Omental fat pad (tissue), 4 donors: Measurements from ENCODE around the gene BBS7. TPM values are rescaled to one million over a fixed set of nuclear protein-coding genes. Genes with fewer than 3 reads are reported as not detected.

ENCODE experiments used
- ATAC-seq: fragments of 150-250 bp; one replicate; pipeline ENCODE4 v1.9.1; 2016; ENCODE audit warnings: mild to moderate bottlenecking, moderate library complexity; ENCODE audit not compliant: low FRiP score
- DNase-seq: peaks from one replicate; pipeline ENCODE4 v3.0.0-alpha.2; 2019; ENCODE audit warnings: low spot score
- total RNA-seq, 4 donors: library from RNA; depleted of rRNA; stranded (reverse); fragments of >200 nt; gene quantifications; one replicate each; pipeline ENCODE4 v1.1.0, GENCODE V29; 2016
- TF ChIP-seq, protein P1 (sequence below), 3 donors: fragments of 450-650 bp; IDR thresholded peaks; one replicate each; pipeline ENCODE4 v1.5.1; 2016 to 2017; ENCODE audit warnings: antibody characterized with exemption in 3 of 3, mild to moderate bottlenecking in 3 of 3, moderate library complexity in 2 of 3

The BBS7 gene
- total RNA-seq, 4 donors from 2014 or later, result 6.2 to 11.2 (median 10.0) TPM

DNA sequence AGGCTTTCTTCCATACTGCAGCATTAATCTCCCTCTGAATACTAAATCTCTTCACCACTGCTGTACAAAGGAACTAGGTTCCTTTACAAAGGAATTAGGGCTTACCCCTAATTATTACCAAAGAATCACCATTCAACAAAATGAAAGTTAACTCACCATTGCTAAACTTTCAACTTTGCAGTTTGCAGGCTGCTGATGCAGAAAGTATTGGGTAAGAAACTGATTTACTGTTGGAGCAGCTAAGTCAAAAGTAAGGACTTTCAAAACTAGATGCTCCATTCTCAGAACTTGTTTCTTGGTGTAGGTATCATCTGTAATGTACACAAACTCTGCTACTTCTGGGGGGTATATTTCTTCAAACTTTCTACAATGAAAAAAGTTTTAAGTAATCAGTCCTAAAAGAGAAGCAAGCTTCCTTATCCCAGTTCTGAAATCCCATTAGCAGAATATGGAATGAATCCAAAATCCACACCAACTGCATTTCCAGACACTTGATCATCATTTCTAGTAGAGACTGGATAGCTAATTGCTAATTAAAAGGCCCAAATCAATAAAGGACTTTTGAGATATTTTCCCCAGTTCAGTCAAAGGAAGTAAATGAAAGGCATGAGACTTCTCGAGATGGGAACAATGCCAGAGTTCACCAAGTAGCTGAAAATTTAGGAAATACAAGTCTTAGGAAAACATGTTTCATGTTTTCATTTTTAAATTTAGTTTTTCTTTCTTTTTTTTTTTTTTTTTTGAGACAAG is 50.9 kb downstream of the BBS7 start:
- no peak for DNase-seq
- TF ChIP-seq, protein P1, sequence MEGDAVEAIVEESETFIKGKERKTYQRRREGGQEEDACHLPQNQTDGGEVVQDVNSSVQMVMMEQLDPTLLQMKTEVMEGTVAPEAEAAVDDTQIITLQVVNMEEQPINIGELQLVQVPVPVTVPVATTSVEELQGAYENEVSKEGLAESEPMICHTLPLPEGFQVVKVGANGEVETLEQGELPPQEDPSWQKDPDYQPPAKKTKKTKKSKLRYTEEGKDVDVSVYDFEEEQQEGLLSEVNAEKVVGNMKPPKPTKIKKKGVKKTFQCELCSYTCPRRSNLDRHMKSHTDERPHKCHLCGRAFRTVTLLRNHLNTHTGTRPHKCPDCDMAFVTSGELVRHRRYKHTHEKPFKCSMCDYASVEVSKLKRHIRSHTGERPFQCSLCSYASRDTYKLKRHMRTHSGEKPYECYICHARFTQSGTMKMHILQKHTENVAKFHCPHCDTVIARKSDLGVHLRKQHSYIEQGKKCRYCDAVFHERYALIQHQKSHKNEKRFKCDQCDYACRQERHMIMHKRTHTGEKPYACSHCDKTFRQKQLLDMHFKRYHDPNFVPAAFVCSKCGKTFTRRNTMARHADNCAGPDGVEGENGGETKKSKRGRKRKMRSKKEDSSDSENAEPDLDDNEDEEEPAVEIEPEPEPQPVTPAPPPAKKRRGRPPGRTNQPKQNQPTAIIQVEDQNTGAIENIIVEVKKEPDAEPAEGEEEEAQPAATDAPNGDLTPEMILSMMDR (IDR thresholded peaks at IDR 0.05), result no peak
- no peak for ATAC-seq

DNA sequence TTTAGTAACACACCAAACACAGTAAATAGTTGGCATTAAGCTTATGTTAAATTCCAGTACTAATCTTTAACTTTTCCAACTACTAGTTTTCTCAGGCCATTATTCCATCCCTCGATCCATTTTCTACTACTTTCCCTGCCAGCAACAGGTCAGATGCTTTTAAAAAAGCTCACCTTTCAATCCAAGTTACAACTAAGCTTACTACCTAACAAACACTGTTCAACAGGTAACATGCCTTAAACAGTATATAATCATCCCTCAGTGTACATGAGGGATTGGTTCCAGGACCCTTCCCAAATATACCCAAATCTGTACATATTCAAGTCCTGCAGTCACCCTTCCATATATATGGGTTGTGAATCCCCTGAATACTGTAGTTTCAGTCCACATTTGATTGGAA is 52.1 kb downstream of the BBS7 start:
- no peak for ATAC-seq
- no peak for DNase-seq
- TF ChIP-seq, protein P1 (IDR thresholded peaks at IDR 0.05), result no peak

DNA sequence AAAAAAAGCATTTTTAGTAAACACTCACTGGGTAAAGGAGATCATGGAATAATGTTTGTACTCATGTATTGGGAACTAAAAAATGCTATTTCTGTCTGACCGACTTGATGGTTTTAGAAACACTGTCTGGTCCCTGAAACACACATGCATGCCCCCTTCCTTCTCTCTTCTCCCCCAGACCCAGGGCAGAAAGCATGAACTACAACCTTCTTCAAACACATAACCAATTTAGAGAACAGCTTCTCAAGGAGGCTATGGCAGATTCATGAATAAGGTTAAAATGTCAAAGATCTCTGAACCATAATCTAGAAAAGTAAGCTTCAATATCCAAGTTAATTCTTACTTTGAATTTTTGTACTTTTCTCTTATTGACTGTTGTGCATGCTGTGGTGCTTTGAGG is 52.6 kb downstream of the BBS7 start:
- TF ChIP-seq, protein P1 (IDR thresholded peaks at IDR 0.05), result no peak
- DNase-seq (no peak), ATAC-seq (no peak)

DNA sequence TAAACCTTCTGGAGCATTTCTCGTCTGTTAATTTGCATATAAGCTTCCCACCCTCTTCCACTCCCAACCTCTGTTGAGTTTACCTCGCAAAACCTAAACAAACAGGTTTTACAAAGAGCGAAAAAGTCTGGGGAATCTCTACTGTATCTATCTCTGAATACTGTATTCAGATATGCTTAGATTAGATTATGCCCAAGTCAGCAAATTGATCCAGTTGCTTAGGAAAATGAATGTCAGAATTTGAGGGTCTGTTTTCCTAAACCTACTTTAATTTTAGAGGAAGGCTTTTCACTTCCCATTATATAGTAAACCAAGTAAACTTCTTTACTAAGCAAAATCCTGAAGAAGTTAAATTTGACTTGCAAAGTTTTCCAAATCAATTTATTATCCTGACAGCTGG is 53.3 kb downstream of the BBS7 start:
- DNase-seq, result no peak
- TF ChIP-seq, protein P1 (IDR thresholded peaks at IDR 0.05), result no peak
- no peak for ATAC-seq

DNA sequence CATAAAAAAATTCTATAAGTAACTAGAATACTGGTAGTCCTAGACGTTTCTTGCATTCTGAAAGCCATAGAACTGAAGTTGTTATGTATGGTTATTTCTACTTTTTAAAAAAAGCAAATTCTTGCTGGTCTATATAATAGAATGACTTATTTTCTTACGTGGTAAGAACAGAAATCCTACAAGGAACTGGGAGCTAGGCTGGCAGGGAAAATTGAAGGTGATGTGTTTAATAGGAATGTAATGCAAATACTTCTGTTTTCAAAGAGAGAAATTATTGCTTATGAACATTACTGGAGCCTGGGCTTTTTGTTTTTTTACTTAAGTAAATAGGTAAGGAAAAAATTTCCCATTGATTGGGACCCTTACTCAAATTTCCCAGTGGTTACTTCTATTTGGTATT is 55.5 kb downstream of the BBS7 start:
- ATAC-seq (no peak), DNase-seq (no peak)
- TF ChIP-seq, protein P1 (IDR thresholded peaks at IDR 0.05), result no peak

DNA sequence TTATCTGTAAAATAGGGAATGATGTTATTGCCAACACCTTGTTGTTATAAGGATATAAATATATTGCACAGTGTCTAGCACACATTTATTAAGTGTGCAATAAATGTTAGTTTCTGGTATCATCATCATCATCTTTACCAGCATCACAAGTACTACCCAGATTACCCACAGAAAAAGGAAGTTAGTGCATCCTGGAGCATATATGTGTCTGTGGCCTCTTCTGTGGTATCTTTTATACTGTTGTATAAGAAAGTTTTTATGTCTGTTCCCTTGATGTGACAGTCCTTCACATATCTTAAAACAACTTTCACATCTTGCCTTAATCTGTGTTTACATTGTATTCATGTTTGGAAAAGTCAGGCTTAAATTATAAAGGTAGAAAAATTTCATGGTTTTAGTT is 59.2 kb downstream of the BBS7 start:
- TF ChIP-seq, protein P1 (IDR thresholded peaks at IDR 0.05), result no peak

DNA sequence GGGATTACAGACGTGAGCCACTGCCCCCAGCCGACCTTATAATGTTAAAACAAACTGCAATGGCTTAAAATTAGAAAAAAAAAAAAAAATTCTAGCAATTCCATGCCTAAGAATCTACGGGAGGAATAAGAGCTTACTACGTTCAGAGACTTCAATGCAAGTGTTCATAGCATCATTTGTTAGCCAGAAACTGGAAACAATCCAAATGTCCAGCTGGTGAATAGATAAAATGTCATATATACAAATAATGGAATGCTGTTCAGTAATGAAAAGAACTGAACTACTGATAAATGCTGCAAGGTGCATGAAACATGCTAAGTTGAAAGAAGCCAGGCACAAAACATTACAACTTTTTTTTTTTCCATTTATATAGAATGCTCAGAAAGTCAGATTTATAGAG is 63.9 kb downstream of the BBS7 start:
- ATAC-seq (no peak), DNase-seq (no peak)
- TF ChIP-seq, protein P1 (IDR thresholded peaks at IDR 0.05), result no peak

More for the DNA sequence above, 59.2 kb downstream of the BBS7 start:
- no peak for ATAC-seq
- no peak for DNase-seq
